PC-3 (cell line): ENCODE measurements around the gene CBX5. TPM values are rescaled to one million over a fixed set of nuclear protein-coding genes. Genes with fewer than 3 reads are reported as not detected.
A peak's percentile ranks its signal among the peaks of the same experiment; 100 is the strongest.

ENCODE experiments used
- ATAC-seq: fragments of 200-7000 bp; cut with Tn5 transposase; 2 replicates; pipeline ENCODE4 v1.9.1; 2020; ENCODE audit warnings: mild to moderate bottlenecking, moderate library complexity
- BruUV-seq: library from RNA; stranded (reverse); fragments of 400-500 nt; replicated peaks from 2 replicates; lab custom pipeline; 2021; lab: Mats Ljungman, UMichigan
- CTCF ChIA-PET: fragments of 300-600 bp; sonication (Branson Sonifier 250); formaldehyde crosslinking; loops from one replicate; lab custom pipeline; 2022; ENCODE audit warnings: antibody characterized with exemption; lab: Charles Lee
- POLR2A ChIA-PET: fragments of 300-600 bp; sonication (Branson Sonifier 250); formaldehyde crosslinking; loops from one replicate; lab custom pipeline; 2022; ENCODE audit warnings: antibody characterized with exemption; ENCODE audit not compliant: unreplicated experiment; lab: Charles Lee
- DNase-seq: peaks from one replicate; pipeline ENCODE4 v3.0.0-alpha.2; 2015
- H2AFZ ChIP-seq: fragments of 300-600 bp; sonication (generic); 2 replicates; pipeline ENCODE4 v1.6.0; 2016; ENCODE audit warnings: antibody characterized with exemption, low read length
- H3F3A ChIP-seq: fragments of 300-600 bp; sonication (generic); one replicate; pipeline ENCODE4 v1.6.0; 2017; ENCODE audit warnings: antibody characterized with exemption, low read length, control low read depth, mild to moderate bottlenecking; ENCODE audit not compliant: unreplicated experiment
- H3K27ac ChIP-seq: fragments of 300-600 bp; sonication (generic); 2 replicates; pipeline ENCODE4 v1.5.1; 2016; ENCODE audit warnings: mild to moderate bottlenecking, low read length
- H3K27me3 ChIP-seq: fragments of 300-600 bp; sonication (generic); 2 replicates; pipeline ENCODE4 v1.6.1; 2016; ENCODE audit warnings: low read length, mixed read lengths
- H3K36me3 ChIP-seq: fragments of 300-600 bp; sonication (generic); 2 replicates; pipeline ENCODE4 v1.6.1; 2016; ENCODE audit warnings: low read depth, mixed run types, low read length, mixed read lengths
- H3K4me1 ChIP-seq: fragments of 300-600 bp; sonication (generic); 2 replicates; pipeline ENCODE4 v1.5.1; 2016; ENCODE audit warnings: low read length; ENCODE audit not compliant: insufficient read depth
- H3K4me2 ChIP-seq: fragments of 300-600 bp; sonication (generic); 2 replicates; pipeline ENCODE4 v1.6.0; 2016; ENCODE audit warnings: low read length
- H3K4me3 ChIP-seq: fragments of 300-600 bp; sonication (generic); 2 replicates; pipeline ENCODE4 v1.5.1; 2016; ENCODE audit warnings: mild to moderate bottlenecking, low read length, mixed read lengths
- H3K79me2 ChIP-seq: fragments of 300-600 bp; sonication (generic); 2 replicates; pipeline ENCODE4 v1.6.1; 2017; ENCODE audit warnings: low read length, mixed read lengths
- H3K9ac ChIP-seq: fragments of 300-600 bp; sonication (generic); 2 replicates; pipeline ENCODE4 v1.6.0; 2016; ENCODE audit warnings: mild to moderate bottlenecking, low read length
- H3K9me2 ChIP-seq: fragments of 300-600 bp; sonication (generic); replicated peaks from 2 replicates; pipeline ENCODE4 v1.6.1; 2016; ENCODE audit warnings: mixed run types, low read length, mixed read lengths
- H3K9me3 ChIP-seq: fragments of 300-600 bp; sonication (generic); 2 replicates; pipeline ENCODE4 v1.6.1; 2016; ENCODE audit warnings: low read length, mixed read lengths
- H4K20me1 ChIP-seq: fragments of 300-600 bp; sonication (generic); 2 replicates; pipeline ENCODE4 v1.6.1; 2016; ENCODE audit warnings: low read length, mixed read lengths
- CTCF ChIP-seq: fragments of 300-600 bp; sonication (generic); conservative IDR thresholded peaks from 2 replicates; pipeline ENCODE4 v1.5.1; 2017; ENCODE audit warnings: antibody characterized with exemption, low read depth, mild to moderate bottlenecking, low read length
- EZH2 ChIP-seq: fragments of 300-600 bp; sonication (generic); IDR thresholded peaks from one replicate; pipeline ENCODE4 v1.6.1; 2017; ENCODE audit warnings: antibody characterized with exemption, mild to moderate bottlenecking, low read length; ENCODE audit not compliant: unreplicated experiment
- EZH2phosphoT487 ChIP-seq: fragments of 300-600 bp; sonication (generic); IDR thresholded peaks from 2 replicates; pipeline ENCODE4 v1.6.1; 2018; ENCODE audit warnings: mild to moderate bottlenecking, antibody characterized with exemption, low read length, borderline replicate concordance
- intact Hi-C: fragments of 100-400 bp; cut with micrococcal nuclease; formaldehyde crosslinking; loops from 2 replicates; pipeline ENCODE4 v1.9.0; 2023
- total RNA-seq: library from RNA; depleted of rRNA; stranded (reverse); fragments of >200 nt; gene quantifications from 2 replicates; pipeline ENCODE4 v1.2.3, GENCODE V29; 2014

CBX5 gene
- total RNA-seq, 1 experiment from 2014 or later, result 14.9 TPM

- no peaks in the 10 kb centered on the region for H3K79me2 ChIP-seq
- no peak overlapping the region for H3K4me3 ChIP-seq
- no peak for DNase-seq
- no peak overlapping the region for H2AFZ ChIP-seq
- TF ChIP-seq EZH2phosphoT487 (no peak), CTCF (no peak), EZH2 (no peak)
- H4K20me1 ChIP-seq, result no peaks in the 10 kb centered on the region
- H3K9ac ChIP-seq, result no peak overlapping the region
- no peak overlapping the region for H3K4me2 ChIP-seq
- POLR2A ChIA-PET, result interaction anchor here (0.6 kb wide), 1 partner anchor 125 kb away, joined by 3 read pairs; the partner anchor contains the start of gene COPZ1
- no peaks in the 10 kb centered on the region for H3K27me3 ChIP-seq
- H3K4me1 ChIP-seq, result peaks cover 8% of the 10 kb centered on the region
- no peak overlapping the region for H3K27ac ChIP-seq
- intact Hi-C loops, result loop anchor here (5.0 kb wide), 1 partner anchor 433 kb away; no protein-coding TSS in a partner anchor
- no peak for ATAC-seq
- no peaks in the 10 kb centered on the region for H3K9me2 ChIP-seq
- no peaks in the 10 kb centered on the region for H3K36me3 ChIP-seq
- H3K9me3 ChIP-seq, result no peaks in the 10 kb centered on the region
- no peaks in the 10 kb centered on the region for H3F3A ChIP-seq
- BruUV-seq, result no TSS peak
- CTCF ChIA-PET, result interaction anchor here (0.7 kb wide), 1 partner anchor 8 kb away, joined by 7 read pairs; no protein-coding TSS in a partner anchor
These were observed 80.0 kb downstream of the CBX5 start for GRCh38 chr12:54199917-54200316.

DNA sequence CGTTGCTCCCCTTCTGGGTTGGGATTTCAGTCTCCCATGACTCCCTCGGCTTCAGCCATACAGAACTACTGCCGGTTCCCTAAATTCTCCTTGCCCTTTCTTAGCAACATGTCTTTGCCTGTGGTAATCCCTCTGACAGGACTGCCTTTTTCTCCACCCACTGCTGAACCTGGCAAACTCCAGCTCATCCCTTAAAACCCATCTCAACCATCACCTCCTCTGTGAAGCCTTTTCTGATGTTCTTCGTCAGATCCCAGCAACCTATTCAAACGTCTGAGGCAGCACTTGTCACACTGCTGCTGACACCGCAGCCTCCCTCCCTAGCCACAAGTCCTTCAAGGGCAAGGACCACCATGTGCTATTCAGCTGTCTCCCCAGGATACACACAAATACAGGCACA is 80.9 kb downstream of the CBX5 start:
- ChIA-PET POLR2A (no interaction called here), CTCF (no interaction called here)
- H3K9me3 ChIP-seq, result no peaks in the 10 kb centered on the region
- no peak for TF ChIP-seq CTCF
- TF ChIP-seq EZH2, result no peak
- no peak for TF ChIP-seq EZH2phosphoT487
- BruUV-seq, result no TSS peak
- DNase-seq (no peak), ATAC-seq (no peak)
- no peaks in the 10 kb centered on the region for H3K27me3 ChIP-seq
- no peak overlapping the region for H3K27ac ChIP-seq
- no peaks in the 10 kb centered on the region for H3K79me2 ChIP-seq
- H3K4me3 ChIP-seq, result no peak overlapping the region
- no peaks in the 10 kb centered on the region for H4K20me1 ChIP-seq
- H3K9ac ChIP-seq, result no peak overlapping the region
- intact Hi-C loops, result no loop called here
- peaks cover 8% of the 10 kb centered on the region for H3K4me1 ChIP-seq
- no peaks in the 10 kb centered on the region for H3F3A ChIP-seq
- no peak overlapping the region for H2AFZ ChIP-seq
- no peaks in the 10 kb centered on the region for H3K36me3 ChIP-seq
- H3K9me2 ChIP-seq, result no peaks in the 10 kb centered on the region
- no peak overlapping the region for H3K4me2 ChIP-seq

DNA sequence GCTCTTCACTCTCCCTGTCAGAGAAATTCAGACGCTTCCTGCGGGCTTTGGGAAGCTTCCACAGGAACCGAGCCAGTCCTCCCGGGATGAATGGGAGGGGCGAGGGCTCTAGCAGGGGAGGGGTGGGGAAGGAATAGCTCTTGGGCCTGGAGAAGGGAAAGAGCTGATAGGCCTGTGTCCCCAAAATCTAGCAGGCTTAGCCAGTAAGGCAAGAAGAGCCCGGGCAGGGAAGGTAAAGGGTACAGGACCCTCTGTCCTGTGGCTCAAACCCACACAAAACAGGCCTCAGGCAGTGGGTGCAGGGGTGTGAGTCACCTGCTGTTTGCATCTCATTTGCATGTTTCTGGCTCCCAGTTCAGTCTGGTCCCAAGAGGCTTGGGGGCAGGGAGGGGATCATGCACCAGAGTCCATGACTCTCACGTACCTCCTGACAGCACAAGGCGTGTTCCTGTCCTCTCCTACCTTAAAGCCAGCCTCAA is 82.5 kb downstream of the CBX5 start:
- no TSS peak for BruUV-seq
- peak; percentile 41 for DNase-seq

More for the DNA sequence above, 82.5 kb downstream of the CBX5 start:
- no peaks in the 10 kb centered on the region for H3K27me3 ChIP-seq
- TF ChIP-seq CTCF, result no peak
- TF ChIP-seq EZH2, result no peak
- no peak for TF ChIP-seq EZH2phosphoT487
- no peaks in the 10 kb centered on the region for H3K79me2 ChIP-seq
- H3K4me1 ChIP-seq, result peaks cover 8% of the 10 kb centered on the region
- no peaks in the 10 kb centered on the region for H3F3A ChIP-seq
- POLR2A ChIA-PET, result no interaction called here
- H2AFZ ChIP-seq, result peak overlapping the region; percentile 39
- H3K9me3 ChIP-seq, result no peaks in the 10 kb centered on the region
- H3K36me3 ChIP-seq, result no peaks in the 10 kb centered on the region
- peak; percentile 50 for ATAC-seq
- no peaks in the 10 kb centered on the region for H3K9me2 ChIP-seq
- H3K4me3 ChIP-seq, result no peak overlapping the region
- H3K27ac ChIP-seq, result no peak overlapping the region
- no peak overlapping the region for H3K9ac ChIP-seq
- CTCF ChIA-PET, result interaction anchor here (0.6 kb wide), 2 partner anchors 9 to 169 kb away, joined by 4 to 9 read pairs; partner anchors contain the start of gene HOXC6
- intact Hi-C loops, result no loop called here
- H3K4me2 ChIP-seq, result peak overlapping the region; percentile 53
- no peaks in the 10 kb centered on the region for H4K20me1 ChIP-seq
